Uterus (tissue), 4 donors: ENCODE measurements around the gene ZSWIM1. TPM values are rescaled to one million over a fixed set of nuclear protein-coding genes. Genes with fewer than 3 reads are reported as not detected.

Experiments used
- DNase-seq, 2 donors: peaks; one replicate each; pipeline ENCODE4 v3.0.0-alpha.2; 2019 to 2020
- H3K27ac ChIP-seq, 2 donors: fragments of 200-600 bp; sonication (generic); 1 replicate in 1 of 2; 2 replicates in 1 of 2; pipeline ENCODE4 v1.5.1; 2016 to 2018
- H3K27me3 ChIP-seq, 2 donors: fragments of 200-600 bp; sonication (generic); one replicate each; pipeline ENCODE4 v1.5.1; 2018 to 2019; ENCODE audit warnings: control low read depth in 1 of 2
- H3K36me3 ChIP-seq, 2 donors: fragments of 200-600 bp; sonication (generic); one replicate each; pipeline ENCODE4 v1.5.1; 2019; ENCODE audit warnings: control low read depth in 1 of 2
- H3K4me1 ChIP-seq, 2 donors: fragments of 200-600 bp; sonication (generic); one replicate each; pipeline ENCODE4 v1.5.1; 2018 to 2019; ENCODE audit warnings: control low read depth in 1 of 2
- H3K4me3 ChIP-seq, 2 donors: fragments of 200-600 bp; sonication (generic); 1 replicate in 1 of 2; 2 replicates in 1 of 2; pipeline ENCODE4 v1.5.1; 2018 to 2019; ENCODE audit warnings: mild to moderate bottlenecking in 1 of 2
- H3K9me3 ChIP-seq, 2 donors: fragments of 200-600 bp; sonication (generic); one replicate each; pipeline ENCODE4 v1.5.1; 2019; ENCODE audit warnings: control low read depth in 1 of 2
- POLR2A ChIP-seq, 2 donors: fragments of 450-650 bp; IDR thresholded peaks; one replicate each; pipeline ENCODE4 v1.6.1; 2016; ENCODE audit warnings: antibody characterized with exemption in 2 of 2, mild to moderate bottlenecking in 1 of 2, moderate library complexity in 1 of 2
- intact Hi-C: fragments of 100-400 bp; cut with DNase I; formaldehyde crosslinking; loops from one replicate; pipeline ENCODE4 v1.15.1; 2023; ENCODE audit warnings: low total_unique reads
- total RNA-seq, 4 donors: library from RNA; depleted of rRNA in 3 of 4; stranded (reverse); fragments of >200 nt in 3 of 4; gene quantifications; one replicate each; pipeline versions ENCODE4 v1.1.0 to v1.2.4, GENCODE V29; 2014 to 2023
- TF ChIP-seq, protein P1 (sequence below), 4 experiments: fragments of 200-600 bp in 2 of 4; fragments of 450-650 bp in 2 of 4; sonication (generic) in 2 of 4; IDR thresholded peaks; one replicate each; pipeline ENCODE4 v1.5.1; 2016 to 2019; ENCODE audit warnings: antibody characterized with exemption in 4 of 4, mild to moderate bottlenecking in 2 of 4, moderate library complexity in 1 of 4
- donor health status: DM: yes; HTN: yes; CAD: no.

ZSWIM1 gene
- total RNA-seq, 4 donors from 2014 or later, result 0.77 to 12.2 (median 3.3) TPM

DNA sequence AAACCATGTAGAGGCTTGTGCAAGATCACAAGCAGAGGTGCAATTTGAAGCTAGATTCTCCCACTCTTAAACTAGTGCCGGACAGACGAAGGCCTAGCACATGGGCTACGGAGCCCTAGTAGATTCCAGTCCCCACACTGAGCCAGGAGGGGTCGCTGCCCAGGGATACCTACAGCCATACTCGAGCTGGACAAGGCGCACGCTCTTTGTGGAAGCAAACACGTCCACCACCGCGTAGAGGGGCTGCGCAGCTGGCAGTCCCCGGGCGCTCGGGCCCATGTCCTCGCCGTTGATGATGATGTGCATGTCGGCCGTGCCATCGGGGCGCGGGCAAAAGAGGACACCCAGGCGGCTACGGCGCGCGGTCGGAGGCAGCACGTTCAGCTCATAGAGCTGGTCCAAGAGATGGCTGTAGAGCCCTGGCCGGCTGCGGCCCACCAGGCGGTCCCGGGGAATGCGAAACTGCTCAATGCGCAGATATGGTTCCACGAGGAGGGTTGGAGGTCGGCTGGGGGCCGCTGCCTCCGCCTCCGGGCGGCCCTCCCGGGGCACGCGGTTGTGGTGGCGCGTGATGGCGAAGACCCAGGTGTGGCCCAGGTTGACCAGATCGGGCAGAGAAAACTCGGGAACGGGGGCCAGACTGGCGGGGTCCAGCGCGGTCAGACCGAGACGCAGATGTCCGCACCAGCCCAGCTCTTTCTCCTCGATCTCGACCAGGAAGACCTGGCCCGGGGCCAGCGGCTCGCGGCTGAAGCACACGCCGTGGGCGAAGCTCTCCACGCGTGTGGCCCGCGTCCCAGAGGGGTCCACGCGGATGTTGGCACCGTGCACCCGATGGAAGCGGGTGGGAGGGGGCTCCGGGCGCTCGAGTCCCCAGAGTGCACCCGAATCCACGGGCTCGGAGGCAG lies 9.3 kb downstream of the ZSWIM1 start:
- Histone ChIP-seq H3K4me3 (peak overlapping the region; percentile 76 to 92), H3K36me3 (no peaks in the 10 kb centered on the region), H3K4me1 (peaks cover 3 to 7% of the 10 kb centered on the region in 2 donors), H3K27me3 (no peaks in the 10 kb centered on the region), H3K9me3 (no peaks in the 10 kb centered on the region), H3K27ac (peak overlapping the region; percentile 87 to 92)
- no peak for TF ChIP-seq POLR2A (IDR thresholded peaks at IDR 0.05)
- TF ChIP-seq, protein P1, sequence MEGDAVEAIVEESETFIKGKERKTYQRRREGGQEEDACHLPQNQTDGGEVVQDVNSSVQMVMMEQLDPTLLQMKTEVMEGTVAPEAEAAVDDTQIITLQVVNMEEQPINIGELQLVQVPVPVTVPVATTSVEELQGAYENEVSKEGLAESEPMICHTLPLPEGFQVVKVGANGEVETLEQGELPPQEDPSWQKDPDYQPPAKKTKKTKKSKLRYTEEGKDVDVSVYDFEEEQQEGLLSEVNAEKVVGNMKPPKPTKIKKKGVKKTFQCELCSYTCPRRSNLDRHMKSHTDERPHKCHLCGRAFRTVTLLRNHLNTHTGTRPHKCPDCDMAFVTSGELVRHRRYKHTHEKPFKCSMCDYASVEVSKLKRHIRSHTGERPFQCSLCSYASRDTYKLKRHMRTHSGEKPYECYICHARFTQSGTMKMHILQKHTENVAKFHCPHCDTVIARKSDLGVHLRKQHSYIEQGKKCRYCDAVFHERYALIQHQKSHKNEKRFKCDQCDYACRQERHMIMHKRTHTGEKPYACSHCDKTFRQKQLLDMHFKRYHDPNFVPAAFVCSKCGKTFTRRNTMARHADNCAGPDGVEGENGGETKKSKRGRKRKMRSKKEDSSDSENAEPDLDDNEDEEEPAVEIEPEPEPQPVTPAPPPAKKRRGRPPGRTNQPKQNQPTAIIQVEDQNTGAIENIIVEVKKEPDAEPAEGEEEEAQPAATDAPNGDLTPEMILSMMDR (IDR thresholded peaks at IDR 0.05), result peak; percentile 68 to 76 (median 72)
- intact Hi-C loops, result no loop called here
- peak; percentile 84 to 85 for DNase-seq

DNA sequence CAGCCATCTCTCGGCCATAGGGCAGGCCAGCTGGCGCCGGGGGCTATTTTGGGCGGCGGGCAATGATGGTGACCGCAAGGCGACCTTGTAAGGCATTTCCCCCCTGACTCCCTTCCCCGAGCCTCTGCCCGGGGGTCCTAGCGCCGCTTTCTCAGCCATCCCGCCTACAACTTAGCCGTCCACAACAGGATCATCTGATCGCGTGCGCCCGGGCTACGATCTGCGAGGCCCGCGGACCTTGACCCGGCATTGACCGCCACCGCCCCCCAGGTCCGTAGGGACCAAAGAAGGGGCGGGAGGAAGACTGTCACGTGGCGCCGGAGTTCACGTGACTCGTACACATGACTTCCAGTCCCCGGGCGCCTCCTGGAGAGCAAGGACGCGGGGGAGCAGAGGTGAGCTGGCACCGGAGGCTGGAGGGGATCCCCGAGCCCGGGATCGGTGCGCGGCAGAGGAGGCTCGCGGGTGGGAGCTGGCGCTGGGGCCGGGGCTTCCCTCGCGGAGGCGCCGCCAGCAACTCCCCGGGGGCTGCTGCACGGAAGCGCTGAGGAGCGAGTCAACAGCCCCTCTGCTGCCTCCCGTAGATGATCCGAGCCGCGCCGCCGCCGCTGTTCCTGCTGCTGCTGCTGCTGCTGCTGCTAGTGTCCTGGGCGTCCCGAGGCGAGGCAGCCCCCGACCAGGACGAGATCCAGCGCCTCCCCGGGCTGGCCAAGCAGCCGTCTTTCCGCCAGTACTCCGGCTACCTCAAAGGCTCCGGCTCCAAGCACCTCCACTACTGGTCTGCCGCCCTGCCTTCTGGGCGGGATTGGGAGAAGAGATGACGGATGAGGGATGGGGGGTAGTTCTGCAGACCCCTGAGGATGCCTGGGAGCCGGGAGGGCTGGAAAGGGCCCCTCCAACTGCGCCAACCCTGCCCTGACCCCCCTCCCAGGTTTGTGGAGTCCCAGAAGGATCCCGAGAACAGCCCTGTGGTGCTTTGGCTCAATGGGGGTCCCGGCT lies 10.3 kb downstream of the ZSWIM1 start, which contains the start of the genes CTSA and NEURL2:
Gene CTSA, plus strand, starts transcription at position 351 of the 999 bp plus-strand sequence. Its CDS starts 234 bp downstream, at position 585.
Gene NEURL2, minus strand, starts transcription at position 224 of the 999 bp plus-strand sequence. Its CDS starts 217 bp downstream, at position 7.
- intact Hi-C loops, result no loop called here

DNA sequence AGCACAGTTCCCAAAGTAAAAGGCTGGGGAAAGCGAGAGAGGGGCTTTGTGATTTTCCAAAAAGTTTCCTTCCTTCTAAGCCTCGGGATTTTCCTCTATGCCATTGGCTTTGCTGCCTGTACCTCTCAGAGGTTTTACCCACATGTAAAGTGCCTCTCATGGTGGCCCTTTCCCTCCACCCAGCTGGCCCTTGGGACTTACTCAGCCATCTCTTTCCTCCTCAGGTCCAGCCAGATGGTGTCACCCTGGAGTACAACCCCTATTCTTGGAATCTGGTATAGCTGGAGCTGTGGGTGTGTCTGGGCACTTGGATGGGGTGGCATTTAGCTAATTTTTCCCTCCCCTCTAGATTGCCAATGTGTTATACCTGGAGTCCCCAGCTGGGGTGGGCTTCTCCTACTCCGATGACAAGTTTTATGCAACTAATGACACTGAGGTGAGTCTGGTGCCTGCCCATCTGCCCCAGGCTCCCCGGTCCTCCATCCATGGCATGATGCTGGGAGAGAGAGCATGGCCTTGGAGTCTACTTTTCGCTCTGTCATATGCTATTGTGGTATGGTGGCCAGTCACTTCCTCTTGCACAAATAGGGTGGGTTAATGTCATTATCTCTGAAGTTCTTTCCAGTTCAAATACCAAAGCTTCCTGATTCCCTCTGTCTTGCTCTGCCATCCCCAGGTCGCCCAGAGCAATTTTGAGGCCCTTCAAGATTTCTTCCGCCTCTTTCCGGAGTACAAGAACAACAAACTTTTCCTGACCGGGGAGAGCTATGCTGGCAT lies 11.2 kb downstream of the ZSWIM1 start:
- Histone ChIP-seq H3K27me3 (no peaks in the 10 kb centered on the region), H3K4me3 (peak overlapping the region; percentile 76 to 92), H3K27ac (peak overlapping the region; percentile 87 to 92), H3K9me3 (no peaks in the 10 kb centered on the region), H3K4me1 (peaks cover 3 to 7% of the 10 kb centered on the region in 2 donors), H3K36me3 (no peaks in the 10 kb centered on the region)
- intact Hi-C loops, result no loop called here
- no peak for TF ChIP-seq POLR2A (IDR thresholded peaks at IDR 0.05)
- TF ChIP-seq, protein P1 (IDR thresholded peaks at IDR 0.05), result no peak
- no peak for DNase-seq

More for the DNA sequence above, 10.3 kb downstream of the ZSWIM1 start, which contains the start of the genes CTSA and NEURL2:
- Histone ChIP-seq H3K27ac (peak within 1 kb of the TSS; percentile 87 to 92), H3K27me3 (no peaks in the 10 kb centered on the region), H3K4me1 (peaks cover 3 to 7% of the 10 kb centered on the region in 2 donors), H3K36me3 (no peaks in the 10 kb centered on the region), H3K9me3 (no peaks in the 10 kb centered on the region), H3K4me3 (peak within 1 kb of the TSS; percentile 76 to 92)
- TF ChIP-seq, protein P1 (IDR thresholded peaks at IDR 0.05), result peak in 1 of 4 experiments; percentile 25
- peak; percentile 28 to 46 for TF ChIP-seq POLR2A (IDR thresholded peaks at IDR 0.05)
- peak; percentile 92 to 95 for DNase-seq

DNA sequence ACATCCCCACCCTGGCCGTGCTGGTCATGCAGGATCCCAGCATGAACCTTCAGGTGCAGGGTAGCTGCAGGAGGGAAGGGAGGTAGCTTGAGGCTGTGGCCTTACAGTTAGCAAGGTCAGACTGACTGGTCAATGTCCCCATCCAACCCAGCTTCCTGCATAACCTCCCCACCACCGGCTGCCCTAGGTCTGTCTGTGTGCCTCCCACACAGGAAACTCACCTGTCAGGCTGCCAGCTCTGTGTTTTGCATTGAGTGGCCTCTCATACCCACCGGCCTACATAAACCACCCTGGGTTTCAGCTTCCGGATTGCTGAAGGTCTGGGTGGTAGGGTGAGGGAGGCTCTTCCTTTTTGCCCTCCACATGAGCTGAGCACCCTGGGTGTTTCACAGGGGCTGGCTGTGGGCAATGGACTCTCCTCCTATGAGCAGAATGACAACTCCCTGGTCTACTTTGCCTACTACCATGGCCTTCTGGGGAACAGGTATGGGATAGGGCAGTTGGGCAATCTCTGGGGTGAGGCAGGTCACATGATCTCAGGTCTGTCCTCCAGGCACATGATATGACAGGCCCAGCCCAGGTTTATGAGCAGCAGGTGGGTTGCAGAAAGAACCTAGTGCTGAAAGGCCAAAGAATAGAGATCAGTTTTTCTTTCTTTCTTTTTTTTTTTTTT lies 11.9 kb downstream of the ZSWIM1 start:
- no peak overlapping the region for H3K27ac ChIP-seq
- H3K9me3 ChIP-seq, result no peaks in the 10 kb centered on the region
- H3K4me1 ChIP-seq, result peaks cover 3 to 7% of the 10 kb centered on the region in 2 donors
- H3K27me3 ChIP-seq, result no peaks in the 10 kb centered on the region
- no peak for DNase-seq
- intact Hi-C loops, result no loop called here
- H3K4me3 ChIP-seq, result no peak overlapping the region
- TF ChIP-seq POLR2A (IDR thresholded peaks at IDR 0.05), result no peak
- TF ChIP-seq, protein P1 (IDR thresholded peaks at IDR 0.05), result no peak
- H3K36me3 ChIP-seq, result no peaks in the 10 kb centered on the region
